Measurements from ENCODE around the gene GPN3. TPM values are rescaled to one million over a fixed set of nuclear protein-coding genes. Genes with fewer than 3 reads are reported as not detected.
A peak's percentile ranks its signal among the peaks of the same experiment; 100 is the strongest.
"Not testable (repeated sequence)": the region's sequence is repeated elsewhere in the genome, so short reads cannot be mapped to it uniquely, and the experiment has no call there.

GPN3 gene
- total and polyA plus RNA-seq, 7 donors = 25.7 to 41.7 (median 29.4) TPM

GRCh38 chr12:110436231-110436630, 31.8 kb downstream of the GPN3 start:
- no peak for TF ChIP-seq CTCF (IDR thresholded peaks at IDR 0.05)
- Histone ChIP-seq H3K27ac (no peak overlapping the region), H3K27me3 (ENCODE audit: insufficient read depth in 3 of 3, low read length in 2 of 3) (no peaks in the 10 kb centered on the region), H3K4me3 (no peak overlapping the region), H3K4me1 (no peaks in the 10 kb centered on the region), H3K36me3 (ENCODE audit: insufficient read depth in 1 of 2, low read depth in 1 of 2) (peaks cover 0 to 73% of the 10 kb centered on the region in 2 donors), H3K9me3 (no peaks in the 10 kb centered on the region)
- no peak for ATAC-seq
- WGBS, 3 donors = 57 to 68% (median 68%) methylated on average over 2 of the region's 2 CpGs
- no peak for DNase-seq
- intact Hi-C loops (cut with DNase I) = no loop called here

GRCh38 chr12:110431957-110432587, 36.0 kb downstream of the GPN3 start:
- no peak for DNase-seq
- Histone ChIP-seq H3K4me1 (no peaks in the 10 kb centered on the region), H3K27ac (no peak overlapping the region), H3K36me3 (ENCODE audit: insufficient read depth in 1 of 2, low read depth in 1 of 2) (peaks cover 0 to 33% of the 10 kb centered on the region in 2 donors), H3K27me3 (ENCODE audit: insufficient read depth in 3 of 3, low read length in 2 of 3) (no peaks in the 10 kb centered on the region), H3K9me3 (no peaks in the 10 kb centered on the region), H3K4me3 (peak overlapping the region; percentile 68)
- intact Hi-C loops (cut with DNase I) = loop anchor here (2.0 to 5.0 kb wide), 2 partner anchors 330 to 331 kb away; no protein-coding TSS in a partner anchor
- ATAC-seq = no peak
- WGBS, 3 donors = 88% methylated on average over 12 of the region's 12 CpGs
- no peak for TF ChIP-seq CTCF (IDR thresholded peaks at IDR 0.05)

- not testable (repeated sequence) for H3K27ac ChIP-seq; H3K4me1 ChIP-seq; DNase-seq; H3K9me3 ChIP-seq; ATAC-seq; H3K36me3 ChIP-seq (ENCODE audit: insufficient read depth in 1 of 2, low read depth in 1 of 2); H3K27me3 ChIP-seq (ENCODE audit: insufficient read depth in 3 of 3, low read length in 2 of 3); H3K4me3 ChIP-seq
- intact Hi-C loops (cut with DNase I) = loop anchor here (2.0 to 5.0 kb wide), 2 partner anchors 327 to 329 kb away; no protein-coding TSS in a partner anchor
- WGBS, 3 donors = 85 to 90% (median 85%) methylated on average over 11 to 15 of the region's 15 CpGs
These were observed 38.4 kb downstream of the GPN3 start for GRCh38 chr12:110429676-110430075.

GRCh38 chr12:110426406-110426805, 41.7 kb downstream of the GPN3 start:
- WGBS, 3 donors = 26 to 30% (median 29%) methylated on average over 3 of the region's 3 CpGs
- H3K27ac ChIP-seq = no peak overlapping the region
- intact Hi-C loops (cut with DNase I) = no loop called here

GRCh38 chr12:110424237-110424636, 43.8 kb downstream of the GPN3 start:
- no peaks in the 10 kb centered on the region for H3K4me1 ChIP-seq
- H3K36me3 ChIP-seq (ENCODE audit: insufficient read depth in 1 of 2, low read depth in 1 of 2) = no peaks in the 10 kb centered on the region
- H3K4me3 ChIP-seq = no peak overlapping the region
- no peaks in the 10 kb centered on the region for H3K27me3 ChIP-seq (ENCODE audit: insufficient read depth in 3 of 3, low read length in 2 of 3)
- intact Hi-C loops (cut with DNase I) = no loop called here
- DNase-seq (no peak), ATAC-seq (no peak)
- TF ChIP-seq CTCF (IDR thresholded peaks at IDR 0.05) = no peak
- H3K27ac ChIP-seq = no peak overlapping the region
- 54 to 71% (median 58%) methylated on average over 3 of the region's 3 CpGs for WGBS, 3 donors
- H3K9me3 ChIP-seq = no peaks in the 10 kb centered on the region

More at GRCh38 chr12:110426406-110426805, 41.7 kb downstream of the GPN3 start:
- Histone ChIP-seq H3K36me3 (ENCODE audit: insufficient read depth in 1 of 2, low read depth in 1 of 2) (no peaks in the 10 kb centered on the region), H3K4me1 (no peaks in the 10 kb centered on the region), H3K4me3 (no peak overlapping the region), H3K9me3 (no peaks in the 10 kb centered on the region), H3K27me3 (ENCODE audit: insufficient read depth in 3 of 3, low read length in 2 of 3) (no peaks in the 10 kb centered on the region)
- ATAC-seq = no peak
- no peak for TF ChIP-seq CTCF (IDR thresholded peaks at IDR 0.05)
- no peak for DNase-seq
